Measurements from ENCODE around the gene TNFRSF11A. TPM values are rescaled to one million over a fixed set of nuclear protein-coding genes. Genes with fewer than 3 reads are reported as not detected.

Gene TNFRSF11A
- total RNA-seq, 6 donors from 2014 or later = 1.7 to 5.9 (median 4.4) TPM

DNA sequence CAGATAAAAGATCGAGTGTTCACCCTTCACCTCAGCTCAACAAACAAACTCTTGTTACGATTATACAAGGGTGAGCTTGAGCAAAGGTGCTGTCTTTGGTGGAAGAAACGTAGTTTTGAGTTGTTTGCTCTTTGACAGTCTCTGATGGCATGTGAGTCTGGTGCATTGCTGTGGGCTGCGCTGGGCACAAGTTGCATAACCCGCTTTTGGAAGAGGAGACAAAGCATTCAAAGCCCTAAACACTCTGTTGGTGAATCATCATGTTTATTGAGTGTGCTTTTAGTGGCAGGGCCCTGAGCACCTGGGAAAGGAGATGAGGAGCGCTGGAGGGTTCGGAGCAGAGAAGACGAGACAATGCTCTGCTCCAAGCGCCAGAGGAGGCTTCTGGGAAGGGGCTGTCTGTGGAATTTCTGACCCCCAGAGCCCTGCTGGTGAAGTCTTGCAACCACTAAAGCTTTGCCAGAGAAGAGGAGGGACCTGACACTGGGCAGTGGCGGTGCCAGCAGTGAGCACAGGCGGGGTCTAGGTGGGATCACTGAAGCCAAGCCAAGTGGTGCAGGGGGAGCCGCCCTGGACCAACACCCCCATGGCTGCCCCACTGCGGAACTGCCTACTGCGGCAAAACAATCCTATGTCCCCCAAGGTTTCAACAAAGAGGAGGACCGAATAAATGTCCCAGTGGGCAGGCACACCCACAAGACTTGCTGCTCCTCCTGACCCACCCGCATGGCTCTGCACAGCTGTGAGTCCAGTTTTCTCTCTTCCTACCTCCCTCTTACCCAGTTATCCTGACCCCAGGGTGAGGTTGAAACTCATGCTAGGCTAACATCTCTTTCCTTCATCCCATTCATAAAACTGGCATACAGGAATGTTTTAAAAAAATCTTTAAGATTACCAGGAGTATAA, 64.0 kb downstream of the TNFRSF11A start:
- WGBS, 2 donors = 91 to 92% methylated on average over 16 of the region's 16 CpGs
- TF ChIP-seq, protein P1, sequence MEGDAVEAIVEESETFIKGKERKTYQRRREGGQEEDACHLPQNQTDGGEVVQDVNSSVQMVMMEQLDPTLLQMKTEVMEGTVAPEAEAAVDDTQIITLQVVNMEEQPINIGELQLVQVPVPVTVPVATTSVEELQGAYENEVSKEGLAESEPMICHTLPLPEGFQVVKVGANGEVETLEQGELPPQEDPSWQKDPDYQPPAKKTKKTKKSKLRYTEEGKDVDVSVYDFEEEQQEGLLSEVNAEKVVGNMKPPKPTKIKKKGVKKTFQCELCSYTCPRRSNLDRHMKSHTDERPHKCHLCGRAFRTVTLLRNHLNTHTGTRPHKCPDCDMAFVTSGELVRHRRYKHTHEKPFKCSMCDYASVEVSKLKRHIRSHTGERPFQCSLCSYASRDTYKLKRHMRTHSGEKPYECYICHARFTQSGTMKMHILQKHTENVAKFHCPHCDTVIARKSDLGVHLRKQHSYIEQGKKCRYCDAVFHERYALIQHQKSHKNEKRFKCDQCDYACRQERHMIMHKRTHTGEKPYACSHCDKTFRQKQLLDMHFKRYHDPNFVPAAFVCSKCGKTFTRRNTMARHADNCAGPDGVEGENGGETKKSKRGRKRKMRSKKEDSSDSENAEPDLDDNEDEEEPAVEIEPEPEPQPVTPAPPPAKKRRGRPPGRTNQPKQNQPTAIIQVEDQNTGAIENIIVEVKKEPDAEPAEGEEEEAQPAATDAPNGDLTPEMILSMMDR (IDR thresholded peaks at IDR 0.05) = no peak
- TF ChIP-seq POLR2AphosphoS5 (IDR thresholded peaks at IDR 0.05) (no peak), POLR2A (IDR thresholded peaks at IDR 0.05) (no peak), EP300 (IDR thresholded peaks at IDR 0.05) (no peak)
- Histone ChIP-seq H3K4me3 (no peak overlapping the region), H3K27ac (no peak overlapping the region), H3K4me1 (peaks cover 0 to 6% (median 0%) of the 10 kb centered on the region in 4 donors), H3K27me3 (no peaks in the 10 kb centered on the region), H3K9me3 (no peaks in the 10 kb centered on the region), H3K36me3 (no peaks in the 10 kb centered on the region)
- ATAC-seq (ENCODE audit: low FRiP score in 2 of 2) (no peak), DNase-seq (peak in 1 of 2 donors; percentile 36)

DNA sequence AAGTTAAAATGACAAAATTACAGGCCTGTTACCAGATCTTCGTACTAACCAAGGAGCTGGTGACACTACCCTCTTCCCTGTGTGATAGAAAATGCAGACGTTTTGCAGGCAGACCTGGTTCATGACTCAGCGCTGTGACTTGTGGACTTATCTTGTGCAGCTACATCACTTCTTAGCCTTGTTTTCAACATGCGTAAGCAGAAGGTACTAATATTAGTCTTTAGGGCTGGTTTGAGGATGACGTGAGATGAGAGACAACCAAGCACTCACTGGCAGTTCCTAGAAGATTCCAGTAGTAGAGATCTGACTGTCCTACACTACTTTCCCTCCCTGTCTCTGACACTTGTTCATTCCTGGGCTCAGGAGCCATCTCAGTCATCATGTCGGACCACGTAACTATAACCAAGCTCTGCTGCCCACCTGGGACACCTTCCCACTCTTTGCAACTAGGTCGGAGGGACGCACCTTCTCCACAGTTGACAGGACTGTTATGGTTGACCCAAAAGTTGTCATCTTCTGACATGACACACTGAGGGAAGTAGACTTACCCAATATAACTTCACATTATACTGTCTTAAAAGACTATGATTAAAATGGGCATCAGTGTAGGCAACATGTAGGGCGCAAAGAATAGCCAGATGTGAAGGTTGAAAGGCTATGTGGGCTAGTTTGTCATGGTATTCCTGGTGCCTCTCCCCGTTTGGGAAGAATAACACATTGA, 64.8 kb downstream of the TNFRSF11A start:
- no peaks in the 10 kb centered on the region for H3K36me3 ChIP-seq
- H3K4me3 ChIP-seq = no peak overlapping the region
- no peaks in the 10 kb centered on the region for H3K9me3 ChIP-seq
- 87 to 89% methylated on average over 11 of the region's 11 CpGs for WGBS, 2 donors
- peaks cover 0 to under 1% (median 0%) of the 10 kb centered on the region in 4 donors for H3K4me1 ChIP-seq
- no peak overlapping the region for H3K27ac ChIP-seq
- H3K27me3 ChIP-seq = no peaks in the 10 kb centered on the region
- DNase-seq = no peak
- TF ChIP-seq POLR2A (IDR thresholded peaks at IDR 0.05) = no peak
- no peak for TF ChIP-seq EP300 (IDR thresholded peaks at IDR 0.05)
- no peak for TF ChIP-seq POLR2AphosphoS5 (IDR thresholded peaks at IDR 0.05)
- TF ChIP-seq, protein P1 (IDR thresholded peaks at IDR 0.05) = no peak
- no peak for ATAC-seq (ENCODE audit: low FRiP score in 2 of 2)

DNA sequence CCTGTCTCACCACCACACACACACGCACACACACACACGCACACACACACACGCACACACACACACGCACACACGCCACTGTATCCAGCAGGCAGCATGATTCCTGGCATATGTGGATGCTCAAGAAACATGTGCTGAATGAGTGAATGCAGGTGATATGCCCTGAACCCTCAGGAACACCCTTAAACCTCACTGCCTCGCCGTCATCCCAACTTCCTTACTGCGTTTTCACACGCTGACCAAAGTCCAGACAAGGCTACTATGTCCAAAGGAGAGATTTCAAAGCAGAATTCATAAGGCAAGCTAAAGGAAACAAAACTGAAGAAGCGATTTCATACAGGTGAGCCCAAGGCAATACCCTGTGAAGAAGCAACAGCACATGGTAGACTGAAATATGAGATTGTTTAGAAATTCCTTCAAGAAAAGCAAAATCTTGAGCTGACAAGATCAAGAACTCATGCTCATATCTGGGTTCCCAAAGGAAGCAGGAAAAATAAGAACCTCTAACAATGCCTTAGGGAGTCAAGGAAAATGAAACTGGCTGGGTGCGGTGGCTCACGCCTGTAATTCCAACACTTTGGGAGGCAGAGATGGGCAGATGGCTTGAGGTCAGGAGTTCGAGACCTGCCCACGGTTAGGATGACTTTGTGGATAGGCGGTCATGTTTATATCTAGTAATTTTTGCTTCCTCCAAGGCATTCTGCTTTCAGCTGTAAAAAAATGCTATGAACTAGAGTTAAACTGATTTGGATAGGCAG, 69.1 kb downstream of the TNFRSF11A start:
- H3K36me3 ChIP-seq = no peaks in the 10 kb centered on the region
- TF ChIP-seq EP300 (IDR thresholded peaks at IDR 0.05) (no peak), POLR2AphosphoS5 (IDR thresholded peaks at IDR 0.05) (no peak), POLR2A (IDR thresholded peaks at IDR 0.05) (no peak)
- TF ChIP-seq, protein P1 (IDR thresholded peaks at IDR 0.05) = no peak
- no peaks in the 10 kb centered on the region for H3K9me3 ChIP-seq
- WGBS, 2 donors = 91 to 95% methylated on average over 15 of the region's 15 CpGs
- no peak for ATAC-seq (ENCODE audit: low FRiP score in 2 of 2)
- no peak overlapping the region for H3K4me3 ChIP-seq
- no peaks in the 10 kb centered on the region for H3K27me3 ChIP-seq
- no peaks in the 10 kb centered on the region for H3K4me1 ChIP-seq
- DNase-seq = no peak
- H3K27ac ChIP-seq = no peak overlapping the region

DNA sequence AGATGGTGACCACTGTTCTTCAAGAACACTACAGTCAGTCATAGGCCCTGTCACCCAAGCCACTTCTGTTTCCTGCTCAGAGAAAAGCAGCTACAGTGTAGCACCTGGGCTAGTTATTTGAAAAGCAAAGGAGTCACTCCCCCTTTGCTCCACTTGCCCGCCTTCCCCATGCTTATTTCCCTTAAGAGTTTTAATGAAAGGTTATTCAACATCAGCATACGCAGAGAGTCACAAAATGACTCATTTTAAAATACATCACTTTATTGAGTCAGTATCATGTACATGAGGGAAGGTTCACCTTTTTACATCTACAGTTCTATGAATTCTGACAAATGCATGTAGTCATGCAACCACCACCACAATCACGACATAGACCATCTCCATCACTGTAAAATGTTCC, 71.3 kb downstream of the TNFRSF11A start:
- Histone ChIP-seq H3K4me3 (no peak overlapping the region), H3K27ac (no peak overlapping the region), H3K27me3 (no peaks in the 10 kb centered on the region), H3K36me3 (no peaks in the 10 kb centered on the region), H3K9me3 (no peaks in the 10 kb centered on the region), H3K4me1 (no peaks in the 10 kb centered on the region)
- ATAC-seq (ENCODE audit: low FRiP score in 2 of 2) (no peak), DNase-seq (no peak)
- TF ChIP-seq POLR2A (IDR thresholded peaks at IDR 0.05) (no peak), POLR2AphosphoS5 (IDR thresholded peaks at IDR 0.05) (no peak)
- WGBS, 2 donors = 83 to 90% methylated on average over 3 of the region's 3 CpGs

DNA sequence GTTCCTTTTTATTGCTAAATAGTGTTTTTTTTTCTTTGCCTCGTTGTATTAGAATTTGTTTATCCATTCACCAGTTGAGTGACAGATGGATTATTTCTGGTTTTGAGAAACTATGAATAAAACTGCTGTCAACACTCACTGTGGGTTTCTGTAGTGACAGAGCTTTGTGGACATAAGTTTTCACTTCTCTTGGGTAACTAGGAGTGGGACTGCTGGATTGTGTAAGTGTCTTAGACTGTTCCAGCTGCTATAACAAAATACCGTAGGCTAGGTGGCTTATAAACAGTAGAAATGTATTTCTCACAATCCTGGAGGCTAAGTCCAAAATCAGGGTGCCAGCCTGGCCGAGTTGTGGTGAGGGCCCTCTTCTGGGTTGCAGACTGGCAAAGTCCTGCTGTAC, 71.9 kb downstream of the TNFRSF11A start:
- Histone ChIP-seq H3K36me3 (no peaks in the 10 kb centered on the region), H3K4me1 (no peaks in the 10 kb centered on the region), H3K27me3 (no peaks in the 10 kb centered on the region), H3K9me3 (no peaks in the 10 kb centered on the region), H3K4me3 (no peak overlapping the region), H3K27ac (no peak overlapping the region)
- ATAC-seq (ENCODE audit: low FRiP score in 2 of 2) (no peak), DNase-seq (no peak)
- no peak for TF ChIP-seq POLR2AphosphoS5 (IDR thresholded peaks at IDR 0.05)
- no peak for TF ChIP-seq EP300 (IDR thresholded peaks at IDR 0.05)
- TF ChIP-seq POLR2A (IDR thresholded peaks at IDR 0.05) = no peak
- TF ChIP-seq, protein P1 (IDR thresholded peaks at IDR 0.05) = no peak
- 70 to 73% methylated on average over 3 of the region's 3 CpGs for whole genome bisulfite sequencing, 2 donors
